ENCODE data around the gene PDE1C.

PDE1C gene

GRCh38 chr7:31918706-31919393 is 151.4 kb downstream of the PDE1C start:
- TF ChIP-seq CTCF (IDR thresholded peaks at IDR 0.05; ENCODE audit: low read depth, low read length), result no peak
- no peak for DNase-seq (ENCODE audit: extremely low read depth, low read depth)

- no peak for TF ChIP-seq CTCF (IDR thresholded peaks at IDR 0.05; ENCODE audit: low read depth, low read length)
- no peak for DNase-seq (ENCODE audit: extremely low read depth, low read depth)
Measured at GRCh38 chr7:31917256-31917655, 153.0 kb downstream of the PDE1C start.

GRCh38 chr7:31910191-31910590 is 160.0 kb downstream of the PDE1C start:
- no peak for DNase-seq (ENCODE audit: extremely low read depth, low read depth)
- TF ChIP-seq CTCF (IDR thresholded peaks at IDR 0.05; ENCODE audit: low read depth, low read length), result no peak

GRCh38 chr7:31906479-31907171 is 163.6 kb downstream of the PDE1C start:
- no peak for TF ChIP-seq CTCF (IDR thresholded peaks at IDR 0.05; ENCODE audit: low read depth, low read length)
- DNase-seq (ENCODE audit: extremely low read depth, low read depth), result no peak

GRCh38 chr7:31903962-31904361 is 166.2 kb downstream of the PDE1C start:
- TF ChIP-seq CTCF (IDR thresholded peaks at IDR 0.05; ENCODE audit: low read depth, low read length), result no peak
- DNase-seq (ENCODE audit: extremely low read depth, low read depth), result no peak

- no peak for DNase-seq (ENCODE audit: extremely low read depth, low read depth)
- TF ChIP-seq CTCF (IDR thresholded peaks at IDR 0.05; ENCODE audit: low read depth, low read length), result no peak
Measured at GRCh38 chr7:31899356-31899927, 170.8 kb downstream of the PDE1C start.

- no peak for DNase-seq (ENCODE audit: extremely low read depth, low read depth)
- no peak for TF ChIP-seq CTCF (IDR thresholded peaks at IDR 0.05; ENCODE audit: low read depth, low read length)
Measured at GRCh38 chr7:31896925-31897324, 173.3 kb downstream of the PDE1C start.

Measured in AG09319 (cell line).